Stimulated activated CD8-positive, alpha-beta memory T cell treated with anti-CD3 and anti-CD28 coated beads, Interleukin-15, amount 100 ng/mL, for 4 hours (primary cell): ENCODE data around the gene IPO4.
A peak's percentile ranks its signal among the peaks of the same experiment; 100 is the strongest.
"Not testable (repeated sequence)": the region's sequence is repeated elsewhere in the genome, so short reads cannot be mapped to it uniquely, and the experiment has no call there.

Experiments
- DNase-seq, 2 donors: peaks; one replicate each; pipeline ENCODE4 v3.0.0-alpha.2; 2020; ENCODE audit warnings: low read depth in 2 of 2

The IPO4 gene

DNA sequence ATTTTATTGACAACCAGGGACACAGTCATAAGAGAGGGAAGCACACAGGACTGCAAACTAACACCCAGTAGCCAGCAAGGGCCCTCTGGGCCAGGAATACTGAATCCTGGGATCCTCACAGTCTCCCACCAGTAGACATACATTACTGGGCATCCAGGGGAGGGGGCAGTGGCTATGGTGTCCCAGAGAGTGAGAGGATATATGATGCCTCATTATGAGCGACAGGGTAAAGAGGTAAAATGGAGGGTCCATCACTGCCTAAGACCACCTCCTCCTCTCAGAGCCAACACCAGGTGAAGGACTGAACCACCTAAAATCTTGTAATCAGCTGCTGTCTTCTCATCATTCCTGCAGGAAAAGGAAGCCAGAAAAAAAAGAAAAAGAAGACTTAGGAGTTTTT lies 28.3 kb upstream of the IPO4 start:
- not testable (repeated sequence) for DNase-seq

DNA sequence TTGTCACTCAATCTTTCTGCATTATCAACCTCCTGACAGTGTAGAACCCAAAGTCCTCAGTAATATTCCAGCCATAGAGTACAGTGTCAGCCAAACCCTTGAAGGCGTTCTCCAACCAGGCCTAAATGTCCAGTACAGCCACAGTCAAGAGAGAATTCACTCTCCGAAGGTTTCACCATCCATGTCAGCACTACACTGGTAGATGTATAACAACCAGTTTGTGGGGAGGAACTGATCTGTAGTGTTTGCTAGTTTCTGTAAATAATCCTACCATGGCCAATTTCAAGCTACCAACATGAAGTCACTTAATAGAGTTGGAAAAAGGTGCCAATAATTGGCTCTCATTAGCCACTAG lies 27.7 kb upstream of the IPO4 start:
- DNase-seq = no peak

DNA sequence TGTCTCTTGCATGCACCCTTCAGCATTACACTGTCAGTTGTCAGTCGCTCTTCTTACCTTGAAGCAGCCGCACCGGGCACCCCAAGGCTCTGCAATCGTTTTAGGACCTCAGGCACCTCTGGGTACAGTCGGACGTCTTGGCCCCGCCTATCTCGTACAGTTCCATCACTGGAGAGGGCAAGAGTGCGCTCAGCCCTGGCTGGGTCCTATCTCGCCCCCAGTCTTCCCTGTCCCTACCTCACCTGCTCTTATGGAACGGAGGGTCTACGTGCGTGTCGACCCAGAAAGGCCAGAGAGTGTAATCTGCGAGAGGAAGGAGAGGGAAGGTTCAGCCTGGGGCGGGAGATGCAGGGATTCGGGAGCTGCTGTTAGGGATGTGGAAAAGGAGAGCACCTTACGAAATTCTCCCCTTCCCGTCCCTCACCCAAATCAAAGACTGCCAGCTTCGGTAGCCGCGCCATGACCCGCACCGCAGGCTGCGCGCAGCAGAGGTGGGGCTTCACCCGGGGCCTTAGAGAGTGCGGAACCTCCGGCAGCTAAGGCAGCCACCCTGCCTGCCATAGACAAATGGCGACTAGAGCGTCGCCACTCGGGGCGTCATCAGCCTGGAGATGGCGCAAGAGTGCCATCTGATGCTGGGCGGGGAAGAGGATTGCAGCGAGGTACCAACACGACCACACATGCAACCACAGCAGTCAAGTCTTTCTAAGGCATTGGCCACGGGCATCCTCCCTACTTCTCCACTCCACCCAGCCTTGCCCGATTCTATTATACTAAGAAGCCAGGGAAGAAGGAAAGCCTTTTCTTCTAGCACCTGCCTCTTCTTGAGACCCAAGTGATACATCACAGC lies 27.1 kb upstream of the IPO4 start, which contains the start of gene MDP1:
Gene MDP1, minus strand, starts transcription at position 572 of the 850 bp plus-strand sequence. Its CDS starts 111 bp downstream, at position 461.
- DNase-seq = peak; percentile 66 to 73

DNA sequence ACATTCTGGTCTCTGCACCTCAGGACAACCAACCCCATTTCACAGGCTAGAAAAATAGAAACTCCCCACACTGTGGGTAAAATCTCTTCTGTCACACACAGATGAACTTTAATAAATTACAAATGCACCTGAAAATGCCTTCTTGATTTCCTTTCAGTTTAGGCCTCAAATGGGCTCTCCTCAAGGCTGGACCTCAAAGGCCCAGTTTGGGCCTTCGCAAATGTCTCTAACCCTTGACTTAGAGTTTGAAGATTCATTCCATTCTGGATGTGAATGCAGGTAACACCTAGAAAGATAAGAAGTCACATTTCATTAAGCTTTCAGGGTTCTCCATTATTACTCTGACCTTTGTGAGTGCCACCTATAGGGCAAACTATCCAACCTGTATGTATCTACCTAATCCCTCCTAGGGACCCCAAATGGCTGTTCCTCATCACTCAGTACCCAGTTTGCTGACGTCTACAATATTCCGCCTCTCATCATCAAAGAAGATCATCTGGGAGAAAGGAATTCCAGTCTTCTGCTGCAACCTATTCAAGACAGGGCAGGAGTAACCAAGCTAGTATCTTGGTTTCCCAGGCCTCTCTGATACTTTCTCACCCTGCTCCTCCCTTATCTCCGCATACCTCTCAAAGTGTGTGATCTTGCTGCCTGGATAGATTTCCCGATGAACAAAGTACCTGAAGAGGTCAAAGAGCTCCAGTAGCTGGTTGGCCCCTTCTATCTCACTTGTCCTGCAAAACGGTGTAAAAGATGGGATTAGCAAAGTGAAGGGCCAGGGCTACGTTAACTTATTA lies 25.4 kb upstream of the IPO4 start:
- DNase-seq = no peak

DNA sequence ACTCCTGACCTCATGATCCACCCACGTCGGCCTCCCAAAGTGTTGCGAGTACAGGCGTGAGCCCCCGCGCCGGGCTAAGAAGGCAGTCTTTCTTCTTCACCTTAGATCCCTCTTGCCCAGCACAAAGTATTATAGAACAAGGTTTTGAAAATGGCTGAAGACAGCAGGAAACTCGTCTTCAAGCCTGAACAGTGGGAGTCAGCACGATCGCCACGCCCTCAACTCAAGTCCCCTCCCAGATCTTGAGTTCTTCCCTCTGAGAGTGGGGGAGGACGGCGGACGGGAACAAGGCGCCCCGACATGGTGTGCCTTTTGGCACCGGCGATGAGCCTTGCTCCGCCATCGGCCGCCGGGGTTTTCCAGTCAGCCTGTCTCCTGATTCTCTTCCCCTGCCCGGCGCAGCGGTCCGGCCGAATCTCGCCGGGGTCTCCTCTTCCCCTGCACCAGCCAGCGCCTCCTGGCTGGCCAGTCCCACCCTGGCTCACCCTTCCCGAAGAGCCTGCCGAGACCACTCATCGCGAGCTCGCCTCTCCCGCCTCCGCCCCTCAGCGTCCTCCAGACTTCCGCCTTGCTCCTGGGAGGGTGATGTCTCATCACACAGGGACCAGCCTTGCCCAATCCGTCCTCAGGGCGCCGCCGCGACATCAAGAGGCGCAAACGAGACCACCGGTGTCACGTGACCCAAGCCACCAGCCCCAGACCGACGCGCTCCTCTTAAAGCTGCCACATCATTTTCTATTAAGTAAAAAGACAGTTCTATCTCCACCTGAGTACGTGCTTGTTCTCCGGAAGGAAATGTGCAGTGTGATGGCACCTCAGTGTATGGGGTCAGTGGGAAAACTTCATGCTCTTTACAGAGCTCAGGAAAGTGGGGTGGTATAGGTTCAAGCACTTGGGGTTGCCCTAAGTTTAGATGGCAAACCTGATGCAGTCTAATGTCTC lies 24.6 kb upstream of the IPO4 start, which contains the start of gene CHMP4A:
Gene CHMP4A, minus strand, starts transcription at position 565 of the 942 bp plus-strand sequence. Its CDS starts 49 bp downstream, at position 516.
- DNase-seq = peak; percentile 92 to 95

DNA sequence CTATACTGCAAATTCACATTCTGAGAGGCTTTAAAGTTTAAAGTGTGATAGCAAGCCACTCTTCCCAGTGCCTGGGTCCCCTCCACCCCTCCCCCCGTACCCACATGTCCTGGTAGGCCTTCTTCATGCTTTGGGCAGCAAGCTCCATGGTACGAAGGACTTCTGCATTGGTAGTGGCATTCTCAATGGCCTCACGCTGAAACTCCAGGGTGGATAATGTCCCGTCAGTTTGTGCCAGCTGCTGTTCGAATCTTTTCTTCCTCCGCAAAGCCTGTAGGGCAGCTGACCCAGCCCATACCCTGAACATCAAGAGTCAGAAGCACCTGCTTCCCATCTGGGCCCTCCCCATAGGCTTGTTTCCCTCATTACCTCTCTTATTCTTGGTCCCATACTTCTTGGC lies 22.7 kb upstream of the IPO4 start:
- no peak for DNase-seq

DNA sequence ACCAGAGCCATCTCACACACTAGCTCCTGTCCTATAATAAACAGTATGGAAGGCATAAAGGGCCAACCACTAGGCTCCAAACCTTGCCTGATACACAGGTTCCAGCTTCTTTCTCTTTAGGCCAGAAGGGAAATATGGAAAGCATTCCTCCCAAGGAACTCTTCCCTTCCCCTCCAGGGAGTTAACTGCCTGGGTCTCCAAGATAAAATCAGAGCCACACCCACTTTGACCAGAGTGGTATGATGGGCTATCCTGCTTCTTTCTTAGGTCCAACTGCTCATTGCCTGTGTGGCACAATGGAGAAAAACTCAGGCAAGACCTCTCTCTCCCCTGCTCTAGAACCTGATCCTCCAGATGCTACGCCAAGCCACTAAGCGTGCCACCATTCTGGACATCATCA lies 19.0 kb upstream of the IPO4 start:
- DNase-seq = no peak

DNA sequence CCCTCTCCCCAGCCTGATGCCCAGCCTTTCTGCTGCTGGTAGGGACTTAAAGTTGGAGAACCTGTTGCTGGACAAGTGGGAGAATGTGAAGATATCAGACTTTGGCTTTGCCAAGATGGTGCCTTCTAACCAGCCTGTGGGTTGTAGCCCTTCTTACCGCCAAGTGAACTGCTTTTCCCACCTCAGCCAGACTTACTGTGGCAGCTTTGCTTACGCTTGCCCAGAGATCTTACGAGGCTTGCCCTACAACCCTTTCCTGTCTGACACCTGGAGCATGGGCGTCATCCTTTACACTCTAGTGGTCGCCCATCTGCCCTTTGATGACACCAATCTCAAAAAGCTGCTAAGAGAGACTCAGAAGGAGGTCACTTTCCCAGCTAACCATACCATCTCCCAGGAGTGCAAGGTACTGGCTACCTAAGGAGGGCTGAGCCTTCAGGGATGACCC lies 18.5 kb upstream of the IPO4 start:
- no peak for DNase-seq

DNA sequence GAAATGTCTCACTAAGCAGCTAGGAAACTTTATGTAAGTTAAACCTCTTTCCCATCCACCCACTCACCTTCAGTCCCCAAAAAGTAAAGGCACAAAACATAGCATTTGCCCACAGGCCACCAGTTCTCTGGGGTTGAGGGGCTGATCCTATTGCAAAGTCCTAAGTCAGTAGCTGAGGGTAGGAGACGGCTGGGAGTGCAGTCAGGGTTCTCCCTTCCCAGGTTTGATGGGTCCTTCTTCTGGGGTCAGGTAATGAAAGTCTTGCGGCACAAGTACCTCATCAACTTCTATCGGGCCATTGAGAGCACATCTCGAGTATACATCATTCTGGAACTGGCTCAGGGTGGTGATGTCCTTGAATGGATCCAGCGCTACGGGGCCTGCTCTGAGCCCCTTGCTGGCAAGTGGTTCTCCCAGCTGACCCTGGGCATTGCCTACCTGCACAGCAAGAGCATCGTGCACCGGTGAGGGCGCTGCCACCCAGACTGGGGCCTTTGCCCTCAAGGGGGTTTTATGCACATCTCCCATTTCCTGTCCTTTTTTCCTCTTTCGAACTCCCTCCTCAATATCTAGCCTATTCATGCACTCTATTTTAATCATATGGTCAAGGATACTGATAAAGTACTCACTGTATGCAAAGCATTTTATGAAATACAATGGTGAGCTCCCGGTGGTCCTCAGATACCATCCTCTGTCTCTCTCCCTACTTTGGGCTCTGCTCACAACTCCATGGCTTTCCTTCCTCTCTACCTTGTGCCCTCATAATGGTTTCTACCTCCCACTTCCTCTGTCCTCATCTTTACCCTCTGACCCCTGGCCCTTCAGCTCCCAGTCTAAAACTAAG lies 17.9 kb upstream of the IPO4 start:
- no peak for DNase-seq

DNA sequence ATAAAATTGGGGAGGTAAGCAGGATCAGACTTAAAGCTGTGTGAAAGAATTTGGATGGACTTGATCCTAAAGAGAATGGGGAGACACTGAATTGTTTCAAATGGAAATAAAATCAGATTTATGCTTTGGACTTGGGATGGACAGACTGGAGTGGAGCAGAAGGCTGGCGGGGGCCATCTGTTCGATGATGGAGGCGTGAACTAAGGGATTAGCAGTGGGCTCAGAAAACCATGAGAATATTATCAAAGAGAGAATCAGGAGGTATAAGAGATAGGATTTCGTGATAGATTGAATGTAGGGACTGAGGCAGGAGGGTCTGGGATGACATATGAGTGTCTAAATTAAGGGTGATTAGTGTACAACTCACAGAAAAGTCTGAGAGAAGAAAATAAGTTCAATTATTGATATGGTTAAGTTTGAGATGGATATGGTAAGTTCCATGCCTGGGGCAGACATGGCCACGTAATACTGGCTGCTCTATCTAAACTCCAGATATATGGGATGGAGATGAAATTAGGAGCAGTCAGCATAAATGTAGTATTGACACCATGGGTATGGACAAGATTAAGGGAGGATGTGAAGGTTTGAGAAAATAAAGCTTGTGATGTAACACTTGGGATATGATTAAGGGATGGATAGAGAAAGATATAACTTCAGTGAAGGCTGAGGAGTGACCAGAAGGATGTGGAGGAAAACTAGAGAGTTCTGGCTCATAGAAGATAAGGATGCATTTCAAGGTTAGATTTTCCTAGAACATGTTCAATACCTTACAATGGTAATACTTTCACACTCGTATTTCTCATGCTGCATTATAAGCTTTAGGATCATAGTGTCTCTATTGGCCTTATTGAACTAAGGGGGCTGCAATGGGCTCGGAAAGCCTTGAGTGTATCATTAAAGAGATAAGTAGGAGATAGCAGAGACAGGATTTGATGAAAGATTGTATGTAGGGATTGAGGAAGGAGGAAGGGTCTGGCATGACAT lies 15.8 kb upstream of the IPO4 start:
- no peak for DNase-seq

DNA sequence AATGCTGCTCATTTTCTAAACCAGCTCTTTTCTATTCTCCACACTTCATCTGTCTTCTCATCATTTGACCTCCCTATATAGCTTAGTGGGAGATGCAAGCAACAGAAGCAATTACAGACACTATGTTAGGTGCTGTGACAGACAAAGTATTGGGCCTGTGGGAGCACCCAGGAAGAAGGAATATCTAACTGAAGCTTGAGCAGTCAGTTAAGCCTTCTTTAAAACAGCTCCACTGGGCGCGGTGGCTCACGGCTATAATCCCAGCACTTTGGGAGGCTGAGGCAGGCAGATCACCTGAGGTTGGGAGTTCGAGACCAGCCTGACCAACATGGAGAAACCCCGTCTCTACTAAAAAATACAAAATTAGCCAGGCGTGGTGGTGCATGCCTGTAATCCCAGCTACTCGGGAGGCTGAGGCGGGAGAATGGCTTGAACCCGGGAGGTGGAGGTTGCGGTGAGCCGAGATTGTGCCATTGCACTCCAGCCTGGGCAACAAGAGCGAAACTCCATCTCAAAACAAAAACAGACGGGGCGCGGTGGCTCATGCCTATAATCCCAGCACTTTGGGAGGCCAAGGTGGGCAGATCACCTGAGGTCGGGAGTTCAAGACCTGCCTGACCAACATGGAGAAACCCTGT lies 14.8 kb upstream of the IPO4 start:
- DNase-seq = not testable (repeated sequence)

DNA sequence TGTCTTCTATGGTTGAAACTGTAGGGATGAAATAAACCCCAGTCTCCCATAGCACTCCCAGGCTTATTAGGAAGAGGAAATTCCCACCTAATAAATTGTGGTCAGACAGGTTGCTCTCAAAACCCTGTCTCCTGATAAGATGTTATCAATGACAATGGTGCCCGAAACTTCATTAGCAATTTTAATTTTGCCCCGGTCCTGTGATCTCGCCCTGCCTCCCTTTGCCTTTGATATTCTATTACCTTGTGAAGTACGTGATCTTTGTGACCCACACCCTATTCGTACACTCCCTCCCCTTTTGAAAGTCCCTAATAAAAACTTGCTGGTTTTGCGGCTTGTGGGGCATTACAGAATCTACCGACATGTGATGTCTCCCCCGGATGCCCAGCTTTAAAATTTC lies 13.9 kb upstream of the IPO4 start:
- DNase-seq = not testable (repeated sequence)

DNA sequence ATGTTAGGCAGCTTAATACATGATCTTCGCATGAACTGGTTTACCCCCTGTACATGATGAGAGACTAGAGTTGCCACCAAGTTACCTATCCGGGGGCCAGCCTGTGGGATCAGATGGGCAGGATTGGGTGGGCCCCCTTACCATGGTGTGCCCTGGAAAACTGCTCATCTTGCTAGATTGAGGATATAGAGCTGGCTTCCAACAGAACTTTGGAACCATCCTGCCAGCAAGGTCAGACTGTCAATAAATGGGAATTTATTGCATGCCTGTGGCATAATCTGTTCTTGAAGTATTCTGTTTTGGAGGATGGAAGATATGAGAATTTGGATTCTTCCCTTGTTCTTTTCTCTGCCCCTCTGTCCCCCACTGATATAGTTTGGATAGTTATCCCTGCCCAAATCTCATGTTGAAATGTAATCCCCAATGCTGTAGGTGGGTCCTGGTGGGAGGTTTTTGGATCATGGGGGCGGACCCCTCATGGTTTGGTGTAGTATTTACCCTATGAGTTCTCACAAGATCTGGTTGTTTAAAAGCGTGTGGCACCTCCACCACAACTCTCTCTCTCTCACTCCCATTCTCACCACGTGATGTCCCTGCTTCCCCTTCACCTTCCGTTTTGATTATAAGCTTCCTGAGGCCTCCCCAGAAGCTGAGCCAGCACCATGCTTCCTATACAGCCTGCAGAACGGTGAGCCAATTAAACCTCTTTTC lies 10.4 kb upstream of the IPO4 start:
- no peak for DNase-seq

DNA sequence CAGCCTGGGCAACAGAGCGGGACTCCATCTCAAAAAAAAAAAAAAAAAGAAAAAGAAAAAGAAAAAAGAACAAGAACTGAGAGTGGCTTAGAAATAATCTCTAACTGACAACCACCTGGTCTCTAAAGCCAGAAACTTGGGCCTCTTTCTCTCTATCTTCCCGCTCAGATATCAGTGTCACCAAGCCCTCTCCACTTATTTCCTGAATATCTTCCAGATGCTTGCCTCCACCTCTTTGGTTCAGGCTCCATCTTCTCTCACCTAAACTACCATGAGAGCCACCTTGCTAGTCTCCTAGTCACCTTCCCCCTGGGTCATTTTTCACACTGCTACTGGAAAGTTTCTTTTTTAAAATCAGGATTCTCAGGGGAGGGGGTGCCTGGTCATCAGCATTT lies 8.4 kb upstream of the IPO4 start:
- no peak for DNase-seq

DNA sequence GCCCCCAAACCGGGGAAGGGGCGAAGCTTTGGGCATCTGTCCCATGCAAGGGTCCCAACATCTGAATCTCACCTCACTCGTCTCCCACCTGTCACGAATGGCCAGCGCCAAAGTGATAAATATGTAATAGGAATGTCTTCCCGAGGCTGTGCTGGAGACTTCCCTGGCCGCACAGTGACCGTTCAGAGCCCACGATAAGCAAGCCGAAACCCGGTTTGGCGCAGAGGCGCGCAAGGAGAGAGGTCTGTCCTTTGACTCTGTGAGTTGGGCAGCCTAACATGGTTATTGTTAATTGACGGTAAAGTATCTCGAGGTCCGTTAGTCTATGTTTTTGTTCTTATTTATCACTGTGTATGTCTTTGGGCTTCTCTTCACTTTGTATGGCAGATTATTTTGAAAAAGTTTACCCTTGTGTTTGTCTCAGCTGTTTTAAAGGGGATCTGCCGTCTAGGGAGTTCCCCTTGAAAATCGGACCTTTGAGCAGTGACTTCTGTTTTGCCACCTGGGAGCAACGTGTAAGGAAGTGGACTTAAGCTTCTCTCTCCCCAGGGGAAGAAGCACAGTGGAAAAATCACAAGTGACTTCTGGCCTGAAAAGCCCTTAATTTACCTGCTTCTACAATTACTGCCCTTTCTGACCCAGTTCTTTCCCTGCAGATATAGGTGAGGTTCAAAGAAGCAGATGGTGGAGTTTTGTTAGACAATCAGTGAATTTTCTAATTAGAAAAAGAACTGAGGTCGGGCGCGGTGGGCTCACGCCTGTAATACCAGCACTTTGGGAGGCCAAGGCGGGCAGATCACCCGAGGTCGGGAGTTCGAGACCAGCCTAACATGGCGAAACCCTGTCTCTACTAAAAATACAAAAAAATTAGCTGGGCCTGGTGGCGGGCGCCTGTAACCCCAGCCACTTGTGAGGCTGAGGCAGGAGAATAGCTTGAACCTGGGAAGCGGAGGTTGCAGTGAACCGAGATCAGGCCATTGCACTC lies 7.7 kb upstream of the IPO4 start:
- DNase-seq = no peak

DNA sequence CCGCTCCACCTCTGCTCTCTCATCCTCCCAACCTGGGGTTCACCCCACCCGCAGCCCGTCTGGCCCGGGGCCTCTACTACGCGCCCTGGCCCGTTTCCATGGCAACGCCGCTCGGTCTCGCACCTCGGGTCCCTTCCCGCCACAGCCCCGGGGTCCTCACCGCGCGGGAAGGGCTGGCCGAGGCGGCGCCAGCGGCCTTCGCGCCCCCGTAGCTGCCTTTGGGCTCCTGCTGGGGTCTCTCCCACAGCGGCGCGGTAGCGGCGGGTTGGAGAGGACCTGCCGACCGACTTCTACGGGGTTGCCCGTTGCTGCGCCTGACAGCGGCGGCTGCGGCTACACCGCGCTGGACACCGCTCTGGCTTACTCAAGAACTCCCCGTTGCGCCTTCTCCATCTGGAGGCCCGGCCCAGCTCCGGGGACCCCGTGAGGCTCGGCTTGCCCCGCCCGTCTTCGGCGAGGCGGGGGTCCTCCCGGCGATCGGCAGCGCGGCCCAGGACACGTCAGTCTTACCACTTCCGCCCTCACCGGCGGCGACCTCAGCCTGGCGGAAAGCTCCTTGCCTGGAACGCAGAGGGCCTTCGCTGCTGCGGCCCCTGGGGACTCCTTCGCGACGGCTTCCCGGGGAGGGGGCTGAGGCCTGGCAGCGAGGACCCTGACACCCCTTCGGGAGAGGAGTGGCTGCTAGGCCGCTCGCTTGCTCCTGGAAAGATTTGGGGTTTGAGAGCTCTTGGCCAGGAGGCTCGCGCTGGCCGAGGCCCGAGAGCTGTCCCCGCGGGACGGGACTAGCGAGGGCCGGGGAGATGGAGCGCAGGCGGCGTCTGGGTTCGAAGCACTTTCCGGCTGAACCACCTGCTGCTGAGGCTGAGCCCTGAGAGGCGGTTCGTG lies 6.8 kb upstream of the IPO4 start, which contains the start of gene TM9SF1:
Gene TM9SF1, minus strand, starts transcription at position 256 of the 885 bp plus-strand sequence. CDS start 422 bp downstream, outside the sequence.
- peak; percentile 74 to 80 for DNase-seq
